NCI-H2107 treated with DMSO at 0.1 percent for 48 hours (cell line): ENCODE measurements around the gene CRY2.
"Not testable (repeated sequence)": the region's sequence is repeated elsewhere in the genome, so short reads cannot be mapped to it uniquely, and the experiment has no call there.

Source experiments
- DNase-seq: peaks from one replicate; lab custom pipeline; 2025; ENCODE audit not compliant: unreplicated experiment; lab: John Stamatoyannopoulos, UW

The CRY2 gene

GRCh38 chr11:45811571-45812290, 35.5 kb upstream of the CRY2 start:
- DNase-seq = no peak

- no peak for DNase-seq
These were observed 34.4 kb upstream of the CRY2 start for GRCh38 chr11:45812581-45813548.

- DNase-seq = no peak
These were observed 31.5 kb upstream of the CRY2 start for GRCh38 chr11:45815747-45816146.

DNA sequence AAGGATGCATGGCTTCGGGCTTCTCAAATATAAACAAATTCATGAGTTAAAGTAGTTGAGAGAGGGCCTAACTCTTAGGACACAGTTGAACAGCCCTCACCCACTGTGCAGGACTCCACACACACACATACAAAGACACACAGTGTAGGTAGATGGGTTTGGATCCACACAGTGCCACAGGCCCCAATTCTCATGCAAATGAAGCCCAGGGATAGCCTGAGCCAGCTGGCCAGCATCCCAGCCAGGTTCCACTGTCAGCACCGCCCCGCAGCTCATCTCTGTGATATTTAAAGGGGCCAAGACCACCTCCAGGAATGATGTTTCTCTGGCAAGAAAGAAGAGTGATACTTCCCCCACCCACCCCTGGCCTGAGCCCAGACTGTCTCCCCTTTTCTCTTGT, 30.7 kb upstream of the CRY2 start:
- no peak for DNase-seq

- no peak for DNase-seq
These were observed 30.1 kb upstream of the CRY2 start for GRCh38 chr11:45817191-45817590.

DNA sequence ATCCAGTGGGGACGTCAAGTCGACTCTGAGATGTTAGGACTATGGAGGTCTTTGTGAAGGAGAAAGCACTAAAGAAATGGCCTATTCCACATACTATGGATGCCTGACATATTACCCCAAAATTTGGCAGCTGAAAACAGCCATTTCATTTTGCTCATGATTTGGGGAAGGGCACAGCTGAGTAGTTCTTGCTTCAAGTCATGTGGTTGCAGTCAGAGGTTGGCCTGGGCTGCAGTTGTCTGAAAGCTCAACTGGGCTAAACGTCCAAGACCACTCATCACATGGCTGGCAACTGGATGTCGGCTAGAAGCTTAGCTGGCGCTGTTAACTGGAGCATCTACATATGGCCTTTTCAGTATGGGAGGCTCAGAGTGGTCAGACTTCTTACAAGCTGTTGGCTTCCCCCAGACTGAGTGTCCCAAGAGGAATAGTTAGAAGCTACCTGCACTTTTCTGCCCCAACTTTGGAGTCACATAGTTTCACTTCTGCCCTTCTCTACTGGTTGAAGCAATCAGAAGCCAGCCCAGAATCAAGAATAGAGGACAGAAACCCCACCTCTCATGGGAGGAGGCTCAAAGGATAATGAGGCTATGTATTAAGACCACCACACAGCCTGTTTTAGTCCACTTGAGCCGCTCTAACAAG, 28.2 kb upstream of the CRY2 start:
- DNase-seq = no peak

DNA sequence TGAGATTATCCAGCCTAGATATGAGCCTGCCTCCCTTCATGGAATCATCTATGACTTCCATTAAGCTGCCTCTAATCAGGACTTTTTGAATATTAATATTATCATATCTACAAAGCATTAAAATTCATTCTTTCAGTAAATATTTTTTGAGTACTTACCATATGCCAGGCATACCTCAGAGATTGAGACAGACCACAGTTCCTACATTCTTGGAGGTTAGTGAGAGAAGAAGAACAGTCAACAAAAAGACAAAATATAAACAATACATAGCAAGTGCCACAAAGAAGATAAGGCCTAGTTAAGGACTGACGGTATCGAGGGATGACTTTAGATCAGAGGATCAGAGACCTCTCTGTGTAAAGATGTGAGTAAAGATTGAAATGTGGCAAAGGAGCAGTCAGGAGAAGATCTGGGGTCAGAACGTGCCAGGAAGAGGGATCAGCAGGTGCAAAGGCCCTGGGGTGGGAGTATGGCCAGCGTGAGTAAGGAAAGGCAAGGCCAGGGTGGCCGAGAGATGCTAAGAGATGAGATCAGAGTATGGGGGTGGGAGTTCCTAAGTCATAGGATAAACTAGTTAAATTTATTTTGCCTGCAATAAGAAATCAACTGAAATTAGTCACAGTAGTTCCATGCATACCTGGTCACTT, 26.9 kb upstream of the CRY2 start:
- DNase-seq = no peak

DNA sequence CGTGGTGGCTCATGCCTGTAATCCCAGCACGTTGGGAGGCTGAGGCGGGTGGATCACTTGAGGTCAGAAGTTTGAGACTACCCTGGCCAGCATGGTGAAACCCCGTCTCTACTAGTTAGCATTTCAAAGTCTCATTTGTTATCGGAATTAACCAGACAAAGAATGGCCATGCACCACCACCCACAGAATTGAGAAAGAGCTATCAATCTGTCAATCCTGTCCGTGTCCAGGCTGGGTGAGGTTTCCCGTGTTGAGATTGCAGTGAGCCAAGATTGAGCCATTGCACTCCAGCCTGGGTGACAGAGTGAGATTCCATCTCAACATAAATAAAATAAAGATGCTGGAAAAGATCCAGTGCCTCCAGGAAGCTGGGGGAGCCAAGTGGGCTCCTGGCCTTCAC, 20.8 kb upstream of the CRY2 start:
- DNase-seq = not testable (repeated sequence)

DNA sequence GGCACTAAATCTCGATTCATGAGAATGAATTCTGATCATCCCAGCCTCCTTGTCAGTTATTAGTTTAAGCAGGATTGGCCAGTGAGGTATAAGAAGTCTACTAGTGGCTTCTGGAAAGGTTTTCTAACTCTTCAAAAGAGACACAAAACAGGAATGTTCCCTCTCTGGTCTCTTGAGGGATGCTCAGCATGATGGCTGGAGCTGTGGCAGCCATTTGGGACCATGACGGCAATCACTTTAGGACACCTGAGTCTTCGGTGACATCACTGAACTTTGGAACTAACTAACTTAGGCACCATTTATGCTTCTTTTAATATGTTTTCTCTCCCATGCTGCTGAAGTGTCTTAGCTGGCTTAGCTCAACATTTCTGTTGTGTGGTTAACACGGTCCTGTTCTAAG, 20.2 kb upstream of the CRY2 start:
- DNase-seq = no peak

DNA sequence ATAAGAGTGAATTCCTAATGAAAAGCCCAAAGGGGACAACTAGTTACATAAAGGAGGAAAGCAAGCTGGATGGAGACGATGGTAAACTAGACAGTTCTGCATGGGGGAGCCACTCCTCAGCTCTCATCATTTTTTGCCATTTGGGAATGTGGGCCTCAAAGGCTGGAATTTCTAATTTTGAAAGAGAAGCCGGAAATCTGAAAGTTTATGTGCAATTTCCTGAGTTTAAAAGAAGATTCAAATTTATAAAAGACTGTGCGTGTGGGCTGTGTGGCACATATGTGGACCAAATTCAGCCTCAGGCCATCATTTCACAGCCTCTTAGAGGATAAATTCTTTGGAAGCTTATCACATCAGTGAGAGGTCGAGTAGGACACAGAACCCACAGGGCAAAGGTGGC, 18.3 kb upstream of the CRY2 start:
- no peak for DNase-seq

DNA sequence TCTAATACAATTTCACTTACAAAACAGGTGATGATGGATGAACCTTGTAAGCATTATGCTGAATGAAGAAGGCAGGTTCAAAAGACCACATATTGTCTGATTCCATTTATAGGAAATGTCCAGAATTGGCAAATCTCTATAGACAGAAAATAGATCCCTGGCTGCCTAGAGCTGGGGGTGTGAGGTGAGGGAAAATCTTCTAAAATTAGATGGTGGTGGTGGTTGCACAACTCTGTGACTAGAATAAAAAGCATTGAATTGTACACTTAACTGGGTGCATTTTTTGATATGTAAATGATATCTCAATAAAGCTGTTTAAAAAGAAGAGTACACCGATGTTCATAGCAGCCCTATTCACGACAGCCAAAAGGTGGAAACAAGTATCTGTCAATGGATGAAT, 16.7 kb upstream of the CRY2 start:
- DNase-seq = no peak

DNA sequence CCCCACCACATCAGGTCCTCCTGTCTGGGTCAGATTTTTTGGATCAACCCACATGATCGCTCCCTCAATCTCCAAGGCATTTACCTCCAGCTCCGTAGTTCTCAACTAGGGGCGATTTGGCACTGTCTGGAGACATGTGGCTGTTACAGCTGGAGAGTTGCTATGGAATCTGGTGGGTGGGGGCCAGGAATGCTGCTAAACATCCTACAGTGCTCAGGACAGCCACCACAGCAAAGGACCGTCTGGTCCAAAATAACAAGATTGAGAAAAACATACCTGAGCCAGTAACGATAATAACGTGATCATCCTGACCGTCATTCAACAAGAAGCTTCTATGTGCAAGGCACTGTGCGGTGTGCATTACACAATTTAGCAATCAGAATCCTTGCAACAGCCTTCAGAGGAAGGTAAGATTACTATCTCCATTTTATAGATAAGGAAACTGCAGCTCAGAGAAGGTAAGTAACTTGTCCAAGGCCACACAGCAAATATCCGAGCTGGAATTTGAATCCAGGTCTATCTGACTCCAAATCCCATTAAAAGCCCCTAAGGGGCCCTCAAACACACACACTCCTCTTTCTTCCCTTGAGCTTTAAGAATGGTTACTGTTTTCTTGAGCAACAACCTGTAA, 14.3 kb upstream of the CRY2 start:
- no peak for DNase-seq

DNA sequence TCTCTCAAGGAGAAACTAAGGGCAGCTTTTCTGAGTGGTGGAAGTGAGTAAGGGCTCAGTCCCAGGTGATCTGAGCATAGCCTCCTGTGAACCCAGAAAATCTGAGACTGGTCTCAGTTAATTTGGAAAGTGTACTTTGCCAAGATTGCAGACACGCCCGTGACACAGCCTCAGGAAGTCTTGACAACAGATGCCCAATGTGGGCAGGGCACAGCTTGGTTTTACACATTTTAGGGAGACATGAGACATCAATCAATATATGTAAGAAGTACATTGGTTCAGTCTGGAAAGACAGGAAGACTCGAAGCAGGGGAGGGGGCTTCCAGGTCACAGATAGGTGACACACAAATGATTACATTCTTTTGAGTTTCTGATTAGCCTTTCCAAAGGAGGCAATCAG, 13.5 kb upstream of the CRY2 start:
- no peak for DNase-seq

DNA sequence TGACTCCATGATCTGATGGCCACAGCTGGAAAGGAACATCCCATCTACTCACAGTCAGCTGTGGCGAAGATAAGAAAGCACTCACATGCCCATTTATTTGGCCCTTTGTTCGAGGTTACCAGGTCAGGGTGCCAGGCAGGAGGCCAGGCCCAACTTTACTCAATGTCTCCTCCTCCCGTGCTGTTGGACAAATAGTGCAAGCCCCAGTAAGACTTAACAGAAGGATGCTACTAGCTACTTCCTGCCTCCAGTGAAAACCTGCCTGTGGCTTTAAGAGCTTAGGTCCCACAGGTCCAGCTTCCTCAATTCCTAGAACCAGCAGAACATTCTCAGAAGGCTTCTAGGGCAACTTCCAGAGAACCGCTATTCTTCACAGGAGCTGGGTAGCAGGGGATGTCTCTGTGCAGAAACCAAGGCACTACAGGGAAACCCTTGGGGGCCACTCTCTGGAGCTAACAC, 12.9 kb upstream of the CRY2 start:
- DNase-seq = no peak

DNA sequence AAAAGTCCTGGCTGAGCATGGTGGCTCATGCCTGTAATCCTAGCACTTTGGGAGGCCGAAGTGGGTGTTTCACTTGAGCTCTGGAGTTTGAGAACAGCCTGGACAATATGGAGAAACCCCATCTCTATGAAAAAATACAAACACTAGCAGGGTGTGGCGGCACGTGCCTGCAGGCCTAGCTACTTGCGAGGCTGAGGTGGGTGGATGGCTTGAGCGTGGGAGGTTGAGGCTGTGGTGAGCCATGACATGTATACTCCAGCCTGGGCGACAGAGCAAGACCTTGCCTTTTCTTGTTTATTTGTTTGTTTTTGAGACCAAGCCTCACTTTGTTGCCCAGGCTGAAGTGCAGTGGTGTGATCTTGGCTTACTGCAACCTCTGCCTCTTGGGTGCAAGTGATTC, 8.1 kb upstream of the CRY2 start:
- DNase-seq = no peak

DNA sequence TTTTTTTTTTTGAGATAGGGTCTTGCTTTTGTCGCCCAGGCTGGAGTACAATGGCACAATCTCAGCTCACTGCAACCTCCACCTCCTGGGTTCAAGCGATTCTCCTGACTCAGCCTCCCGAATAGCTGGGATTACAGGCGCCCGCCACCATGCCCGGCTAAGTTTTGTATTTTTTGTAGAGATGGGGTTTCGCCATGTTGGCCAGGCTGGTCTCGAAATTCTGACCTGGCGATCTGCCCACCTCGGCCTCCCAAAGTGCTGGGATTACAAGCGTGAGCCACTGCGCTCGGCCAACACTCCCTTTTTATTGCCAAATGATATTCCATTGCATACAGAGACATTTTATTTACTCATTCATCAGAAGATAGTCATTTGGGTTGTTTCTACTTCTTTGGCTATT, 7.0 kb upstream of the CRY2 start:
- not testable (repeated sequence) for DNase-seq

DNA sequence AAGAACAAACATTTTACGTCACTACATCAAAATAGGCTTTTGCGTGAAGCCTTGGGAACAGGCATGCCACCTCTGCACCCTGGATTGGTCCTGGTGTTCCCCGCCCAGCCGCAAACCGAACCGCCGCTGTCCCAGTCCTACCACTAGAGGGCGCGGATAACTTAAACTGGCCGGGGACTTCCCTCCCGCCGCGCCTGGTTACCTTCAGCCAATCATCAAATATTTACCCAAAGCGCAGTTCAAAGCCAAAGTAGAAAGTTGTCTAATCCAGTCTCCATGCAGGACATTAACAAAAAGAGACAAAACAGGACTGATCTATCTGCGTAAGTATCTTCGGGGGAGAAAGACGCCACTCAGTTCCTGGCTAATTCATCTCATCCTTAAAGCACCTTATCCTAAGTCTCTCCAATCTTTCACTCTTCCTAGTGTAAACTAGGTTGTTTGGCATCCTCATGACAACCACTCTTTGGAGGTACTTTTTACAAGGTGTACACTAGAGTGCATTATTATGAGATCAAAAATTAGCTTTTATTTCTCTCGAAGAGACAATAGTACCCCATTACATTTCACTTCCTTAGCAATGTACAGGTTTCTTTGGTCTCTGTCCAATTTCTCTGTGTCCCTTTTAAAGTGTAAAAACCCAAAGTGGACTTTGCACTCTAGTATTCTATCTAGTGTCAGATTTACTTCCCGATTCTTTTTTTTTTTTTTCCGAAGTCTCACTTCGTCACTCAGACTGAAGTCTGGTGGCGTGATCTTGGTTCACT, 3.9 kb upstream of the CRY2 start:
- peak; percentile 68 for DNase-seq

GRCh38 chr11:45844822-45845578, 2.3 kb upstream of the CRY2 start:
- no peak for DNase-seq

DNA sequence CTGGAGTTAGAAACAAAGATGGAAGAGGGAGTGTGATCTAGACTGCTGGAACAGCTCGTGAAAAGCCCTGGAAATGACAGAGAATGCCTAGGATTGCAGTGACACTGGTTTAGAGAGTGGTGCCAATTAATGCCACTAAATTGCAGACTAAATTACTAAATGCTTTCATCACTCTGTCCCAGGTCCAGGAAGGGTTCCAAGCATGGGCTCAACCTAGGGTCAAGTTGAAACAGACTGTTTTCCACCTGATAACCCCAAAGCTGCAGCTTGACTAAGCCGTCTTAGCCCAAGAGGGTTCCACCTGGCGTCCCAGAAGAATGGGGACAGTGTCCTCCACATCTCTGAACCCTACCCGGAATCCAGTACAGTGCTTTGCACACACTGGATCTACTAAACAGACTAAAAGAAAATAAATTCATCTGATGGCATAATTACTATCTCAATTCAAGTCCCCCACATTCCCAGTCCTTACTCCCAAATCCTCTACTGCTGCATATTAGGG, 1.1 kb upstream of the CRY2 start:
- DNase-seq = no peak
